ENCODE measurements around the gene KRT3.

KRT3 gene

GRCh38 chr12:52827499-52828090 is 31.7 kb upstream of the KRT3 start:
- ChIA-PET CTCF (no interaction called here), POLR2A (no interaction called here)
- no peak for DNase-seq (ENCODE audit: extremely low spot score)
- no peak for TF ChIP-seq CTCF (IDR thresholded peaks at IDR 0.05; ENCODE audit: control extremely low read depth, extremely low read depth, low read depth, missing control alignments)

- TF ChIP-seq CTCF (IDR thresholded peaks at IDR 0.05; ENCODE audit: control extremely low read depth, extremely low read depth, low read depth, missing control alignments): no peak
- no peak for DNase-seq (ENCODE audit: extremely low spot score)
- ChIA-PET POLR2A (no interaction called here), CTCF (no interaction called here)
Observed at GRCh38 chr12:52826611-52827498, 30.9 kb upstream of the KRT3 start.

DNA sequence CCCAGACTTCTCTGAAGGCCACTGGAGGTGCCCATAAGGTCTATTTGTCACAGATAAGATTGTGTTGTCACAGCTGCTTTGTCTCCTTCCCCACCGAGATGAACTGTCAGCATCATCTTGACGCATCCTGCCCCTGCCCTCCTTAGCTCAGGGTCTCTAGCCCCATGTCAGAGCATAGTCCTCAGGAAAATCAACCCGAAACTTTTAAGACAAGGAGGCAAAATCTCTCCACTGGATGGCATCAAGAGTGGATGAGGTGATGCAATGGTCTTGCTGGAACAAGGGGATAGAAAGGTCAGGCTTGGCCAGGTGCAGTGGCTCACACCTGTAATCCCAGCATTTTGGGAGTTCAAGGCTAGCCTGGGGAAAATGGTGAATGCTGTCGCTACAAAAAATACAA is 30.0 kb upstream of the KRT3 start:
- no peak for TF ChIP-seq CTCF (IDR thresholded peaks at IDR 0.05; ENCODE audit: control extremely low read depth, extremely low read depth, low read depth, missing control alignments)
- ChIA-PET CTCF (no interaction called here), POLR2A (no interaction called here)
- no peak for DNase-seq (ENCODE audit: extremely low spot score)

DNA sequence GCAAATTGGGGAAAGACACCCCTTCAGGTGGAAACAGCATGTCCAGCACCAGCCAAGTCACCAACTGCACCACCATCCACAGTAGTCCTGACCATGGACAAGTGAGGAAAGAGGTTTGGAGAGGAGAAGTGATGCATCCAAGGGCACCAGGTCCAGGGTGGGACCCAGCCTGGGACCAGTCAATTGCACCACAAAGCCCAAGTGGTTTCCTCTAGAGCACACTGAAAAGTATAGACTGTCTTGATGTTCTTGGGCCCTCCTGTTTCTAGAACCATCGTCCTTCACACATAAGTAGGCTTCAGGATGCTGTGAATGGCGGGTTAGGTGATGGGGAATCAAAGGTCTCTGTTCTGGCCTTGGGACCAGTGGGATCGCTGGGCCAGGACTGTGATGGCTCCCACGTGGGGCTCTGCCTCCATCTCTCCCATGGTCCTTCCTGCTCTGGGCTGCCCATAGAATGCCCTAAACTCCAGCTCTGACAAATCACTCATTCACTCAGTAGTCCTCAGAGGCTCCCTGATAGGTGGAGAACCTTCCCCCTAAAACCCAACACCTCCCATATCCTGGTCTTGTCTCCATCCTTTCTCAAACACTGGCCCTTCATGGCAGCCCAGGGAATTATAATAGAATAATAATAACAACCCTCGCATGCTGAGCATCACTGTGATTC is 29.0 kb upstream of the KRT3 start:
- TF ChIP-seq CTCF (IDR thresholded peaks at IDR 0.05; ENCODE audit: control extremely low read depth, extremely low read depth, low read depth, missing control alignments): no peak
- DNase-seq (ENCODE audit: extremely low spot score): no peak
- CTCF ChIA-PET: no interaction called here
- POLR2A ChIA-PET: no interaction called here

DNA sequence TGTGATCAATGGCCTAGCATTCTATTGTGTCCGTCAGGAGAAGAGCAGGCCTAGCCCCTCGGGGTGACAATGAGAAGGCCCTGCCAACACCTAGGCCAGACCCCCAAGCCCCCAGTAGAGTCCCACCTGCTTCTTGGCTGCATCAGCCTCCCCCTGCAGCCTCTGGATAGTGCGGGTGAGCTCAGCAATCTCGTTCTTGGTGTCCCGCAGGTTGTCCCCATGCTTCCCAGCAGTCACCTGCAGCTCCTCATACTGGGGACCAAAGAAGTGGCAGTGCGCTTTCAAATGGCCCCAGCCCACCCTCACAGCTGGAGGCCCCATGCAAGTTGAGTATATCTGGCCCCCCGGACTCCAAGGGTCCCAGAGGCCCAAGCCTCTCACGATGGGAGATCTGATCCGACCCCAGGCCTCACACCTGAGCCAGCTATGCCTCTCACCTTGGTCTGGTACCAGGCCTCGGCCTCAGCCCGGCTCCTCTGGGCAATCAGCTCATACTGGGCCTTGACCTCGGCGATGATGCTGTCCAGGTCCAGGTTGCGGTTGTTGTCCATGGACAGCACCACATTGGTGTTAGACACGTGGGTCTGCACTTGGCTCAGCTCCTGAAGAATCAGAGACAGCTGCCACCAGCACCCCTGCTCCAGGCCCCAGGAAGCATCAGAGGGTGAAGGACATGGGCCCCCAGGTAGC is 28.0 kb upstream of the KRT3 start:
- DNase-seq (ENCODE audit: extremely low spot score): no peak
- POLR2A ChIA-PET: no interaction called here
- TF ChIP-seq CTCF (IDR thresholded peaks at IDR 0.05; ENCODE audit: control extremely low read depth, extremely low read depth, low read depth, missing control alignments): no peak
- CTCF ChIA-PET: interaction anchor here (1.4 kb wide), 1 partner anchor 61 kb away, joined by 4 read pairs; no protein-coding TSS in a partner anchor
